Measurements from ENCODE around the gene CREB1. TPM values are rescaled to one million over a fixed set of nuclear protein-coding genes. Genes with fewer than 3 reads are reported as not detected.

Gene CREB1
- total and polyA plus RNA-seq, 9 of the 15 experiments (the other 6 are each of a cell fraction or from before 2014, with no cell fraction given), result 8.9 to 51.3 (median 19.5) TPM

DNA sequence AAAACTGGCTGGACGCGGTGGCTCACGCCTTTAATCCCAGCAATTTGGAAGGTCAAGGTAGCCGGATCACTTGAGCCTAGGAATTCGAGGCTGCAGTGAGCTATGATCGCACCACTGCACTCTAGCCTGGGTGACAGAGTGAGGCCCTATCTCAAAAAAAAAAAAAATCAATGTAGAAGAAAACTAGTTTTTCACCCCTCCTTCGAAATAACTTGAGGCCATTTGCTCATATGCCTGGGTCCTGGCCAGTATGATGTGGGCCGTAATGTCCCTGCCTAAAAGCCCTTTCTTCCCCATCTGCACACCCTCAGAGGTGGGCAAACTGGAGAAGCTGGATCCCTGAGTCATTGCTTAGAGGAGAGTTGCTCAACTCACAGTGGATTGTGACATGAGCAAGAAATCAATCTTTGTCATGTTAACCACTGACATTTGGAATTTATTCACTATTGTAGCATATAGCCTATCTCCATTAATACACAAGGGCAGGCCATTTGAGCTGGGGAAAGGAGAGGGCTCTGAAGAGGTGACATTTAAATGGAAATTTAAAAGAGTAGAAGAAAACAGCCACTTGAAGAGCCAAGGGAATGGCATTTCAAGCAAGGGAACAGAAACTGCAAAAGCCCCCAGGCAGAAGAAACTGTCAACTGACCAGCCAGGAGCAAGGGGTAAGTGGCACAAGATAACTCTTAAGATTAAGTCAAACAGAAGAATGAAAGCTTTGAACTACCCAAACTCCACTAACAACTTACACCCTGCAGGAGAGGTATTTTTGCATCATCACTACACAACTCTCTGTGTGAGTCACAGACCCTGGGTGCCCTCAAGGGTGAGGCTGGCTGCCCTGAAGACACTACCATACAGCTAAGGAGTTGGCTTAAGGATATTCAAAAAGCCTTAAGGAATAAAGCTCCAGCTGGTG lies 103.1 kb downstream of the CREB1 start (continued):
- TF ChIP-seq, protein P1, sequence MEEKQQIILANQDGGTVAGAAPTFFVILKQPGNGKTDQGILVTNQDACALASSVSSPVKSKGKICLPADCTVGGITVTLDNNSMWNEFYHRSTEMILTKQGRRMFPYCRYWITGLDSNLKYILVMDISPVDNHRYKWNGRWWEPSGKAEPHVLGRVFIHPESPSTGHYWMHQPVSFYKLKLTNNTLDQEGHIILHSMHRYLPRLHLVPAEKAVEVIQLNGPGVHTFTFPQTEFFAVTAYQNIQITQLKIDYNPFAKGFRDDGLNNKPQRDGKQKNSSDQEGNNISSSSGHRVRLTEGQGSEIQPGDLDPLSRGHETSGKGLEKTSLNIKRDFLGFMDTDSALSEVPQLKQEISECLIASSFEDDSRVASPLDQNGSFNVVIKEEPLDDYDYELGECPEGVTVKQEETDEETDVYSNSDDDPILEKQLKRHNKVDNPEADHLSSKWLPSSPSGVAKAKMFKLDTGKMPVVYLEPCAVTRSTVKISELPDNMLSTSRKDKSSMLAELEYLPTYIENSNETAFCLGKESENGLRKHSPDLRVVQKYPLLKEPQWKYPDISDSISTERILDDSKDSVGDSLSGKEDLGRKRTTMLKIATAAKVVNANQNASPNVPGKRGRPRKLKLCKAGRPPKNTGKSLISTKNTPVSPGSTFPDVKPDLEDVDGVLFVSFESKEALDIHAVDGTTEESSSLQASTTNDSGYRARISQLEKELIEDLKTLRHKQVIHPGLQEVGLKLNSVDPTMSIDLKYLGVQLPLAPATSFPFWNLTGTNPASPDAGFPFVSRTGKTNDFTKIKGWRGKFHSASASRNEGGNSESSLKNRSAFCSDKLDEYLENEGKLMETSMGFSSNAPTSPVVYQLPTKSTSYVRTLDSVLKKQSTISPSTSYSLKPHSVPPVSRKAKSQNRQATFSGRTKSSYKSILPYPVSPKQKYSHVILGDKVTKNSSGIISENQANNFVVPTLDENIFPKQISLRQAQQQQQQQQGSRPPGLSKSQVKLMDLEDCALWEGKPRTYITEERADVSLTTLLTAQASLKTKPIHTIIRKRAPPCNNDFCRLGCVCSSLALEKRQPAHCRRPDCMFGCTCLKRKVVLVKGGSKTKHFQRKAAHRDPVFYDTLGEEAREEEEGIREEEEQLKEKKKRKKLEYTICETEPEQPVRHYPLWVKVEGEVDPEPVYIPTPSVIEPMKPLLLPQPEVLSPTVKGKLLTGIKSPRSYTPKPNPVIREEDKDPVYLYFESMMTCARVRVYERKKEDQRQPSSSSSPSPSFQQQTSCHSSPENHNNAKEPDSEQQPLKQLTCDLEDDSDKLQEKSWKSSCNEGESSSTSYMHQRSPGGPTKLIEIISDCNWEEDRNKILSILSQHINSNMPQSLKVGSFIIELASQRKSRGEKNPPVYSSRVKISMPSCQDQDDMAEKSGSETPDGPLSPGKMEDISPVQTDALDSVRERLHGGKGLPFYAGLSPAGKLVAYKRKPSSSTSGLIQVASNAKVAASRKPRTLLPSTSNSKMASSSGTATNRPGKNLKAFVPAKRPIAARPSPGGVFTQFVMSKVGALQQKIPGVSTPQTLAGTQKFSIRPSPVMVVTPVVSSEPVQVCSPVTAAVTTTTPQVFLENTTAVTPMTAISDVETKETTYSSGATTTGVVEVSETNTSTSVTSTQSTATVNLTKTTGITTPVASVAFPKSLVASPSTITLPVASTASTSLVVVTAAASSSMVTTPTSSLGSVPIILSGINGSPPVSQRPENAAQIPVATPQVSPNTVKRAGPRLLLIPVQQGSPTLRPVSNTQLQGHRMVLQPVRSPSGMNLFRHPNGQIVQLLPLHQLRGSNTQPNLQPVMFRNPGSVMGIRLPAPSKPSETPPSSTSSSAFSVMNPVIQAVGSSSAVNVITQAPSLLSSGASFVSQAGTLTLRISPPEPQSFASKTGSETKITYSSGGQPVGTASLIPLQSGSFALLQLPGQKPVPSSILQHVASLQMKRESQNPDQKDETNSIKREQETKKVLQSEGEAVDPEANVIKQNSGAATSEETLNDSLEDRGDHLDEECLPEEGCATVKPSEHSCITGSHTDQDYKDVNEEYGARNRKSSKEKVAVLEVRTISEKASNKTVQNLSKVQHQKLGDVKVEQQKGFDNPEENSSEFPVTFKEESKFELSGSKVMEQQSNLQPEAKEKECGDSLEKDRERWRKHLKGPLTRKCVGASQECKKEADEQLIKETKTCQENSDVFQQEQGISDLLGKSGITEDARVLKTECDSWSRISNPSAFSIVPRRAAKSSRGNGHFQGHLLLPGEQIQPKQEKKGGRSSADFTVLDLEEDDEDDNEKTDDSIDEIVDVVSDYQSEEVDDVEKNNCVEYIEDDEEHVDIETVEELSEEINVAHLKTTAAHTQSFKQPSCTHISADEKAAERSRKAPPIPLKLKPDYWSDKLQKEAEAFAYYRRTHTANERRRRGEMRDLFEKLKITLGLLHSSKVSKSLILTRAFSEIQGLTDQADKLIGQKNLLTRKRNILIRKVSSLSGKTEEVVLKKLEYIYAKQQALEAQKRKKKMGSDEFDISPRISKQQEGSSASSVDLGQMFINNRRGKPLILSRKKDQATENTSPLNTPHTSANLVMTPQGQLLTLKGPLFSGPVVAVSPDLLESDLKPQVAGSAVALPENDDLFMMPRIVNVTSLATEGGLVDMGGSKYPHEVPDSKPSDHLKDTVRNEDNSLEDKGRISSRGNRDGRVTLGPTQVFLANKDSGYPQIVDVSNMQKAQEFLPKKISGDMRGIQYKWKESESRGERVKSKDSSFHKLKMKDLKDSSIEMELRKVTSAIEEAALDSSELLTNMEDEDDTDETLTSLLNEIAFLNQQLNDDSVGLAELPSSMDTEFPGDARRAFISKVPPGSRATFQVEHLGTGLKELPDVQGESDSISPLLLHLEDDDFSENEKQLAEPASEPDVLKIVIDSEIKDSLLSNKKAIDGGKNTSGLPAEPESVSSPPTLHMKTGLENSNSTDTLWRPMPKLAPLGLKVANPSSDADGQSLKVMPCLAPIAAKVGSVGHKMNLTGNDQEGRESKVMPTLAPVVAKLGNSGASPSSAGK (IDR thresholded peaks at IDR 0.05), result no peak
- TF ChIP-seq SUPT5H (IDR thresholded peaks at IDR 0.05), result no peak
- no peak for TF ChIP-seq ZNF3 (CRISPR knock-in tag; IDR thresholded peaks at IDR 0.05)
- no peak for TF ChIP-seq SAFB (IDR thresholded peaks at IDR 0.05; ENCODE audit: borderline replicate concordance, low read depth, low read length)
- TF ChIP-seq, protein P2, sequence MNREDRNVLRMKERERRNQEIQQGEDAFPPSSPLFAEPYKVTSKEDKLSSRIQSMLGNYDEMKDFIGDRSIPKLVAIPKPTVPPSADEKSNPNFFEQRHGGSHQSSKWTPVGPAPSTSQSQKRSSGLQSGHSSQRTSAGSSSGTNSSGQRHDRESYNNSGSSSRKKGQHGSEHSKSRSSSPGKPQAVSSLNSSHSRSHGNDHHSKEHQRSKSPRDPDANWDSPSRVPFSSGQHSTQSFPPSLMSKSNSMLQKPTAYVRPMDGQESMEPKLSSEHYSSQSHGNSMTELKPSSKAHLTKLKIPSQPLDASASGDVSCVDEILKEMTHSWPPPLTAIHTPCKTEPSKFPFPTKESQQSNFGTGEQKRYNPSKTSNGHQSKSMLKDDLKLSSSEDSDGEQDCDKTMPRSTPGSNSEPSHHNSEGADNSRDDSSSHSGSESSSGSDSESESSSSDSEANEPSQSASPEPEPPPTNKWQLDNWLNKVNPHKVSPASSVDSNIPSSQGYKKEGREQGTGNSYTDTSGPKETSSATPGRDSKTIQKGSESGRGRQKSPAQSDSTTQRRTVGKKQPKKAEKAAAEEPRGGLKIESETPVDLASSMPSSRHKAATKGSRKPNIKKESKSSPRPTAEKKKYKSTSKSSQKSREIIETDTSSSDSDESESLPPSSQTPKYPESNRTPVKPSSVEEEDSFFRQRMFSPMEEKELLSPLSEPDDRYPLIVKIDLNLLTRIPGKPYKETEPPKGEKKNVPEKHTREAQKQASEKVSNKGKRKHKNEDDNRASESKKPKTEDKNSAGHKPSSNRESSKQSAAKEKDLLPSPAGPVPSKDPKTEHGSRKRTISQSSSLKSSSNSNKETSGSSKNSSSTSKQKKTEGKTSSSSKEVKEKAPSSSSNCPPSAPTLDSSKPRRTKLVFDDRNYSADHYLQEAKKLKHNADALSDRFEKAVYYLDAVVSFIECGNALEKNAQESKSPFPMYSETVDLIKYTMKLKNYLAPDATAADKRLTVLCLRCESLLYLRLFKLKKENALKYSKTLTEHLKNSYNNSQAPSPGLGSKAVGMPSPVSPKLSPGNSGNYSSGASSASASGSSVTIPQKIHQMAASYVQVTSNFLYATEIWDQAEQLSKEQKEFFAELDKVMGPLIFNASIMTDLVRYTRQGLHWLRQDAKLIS (CRISPR knock-in tag; IDR thresholded peaks at IDR 0.05), result no peak
- TF ChIP-seq TEAD1 (CRISPR knock-in tag; IDR thresholded peaks at IDR 0.05), result no peak
- no peak for TF ChIP-seq POLR2AphosphoS2 (IDR thresholded peaks at IDR 0.05; ENCODE audit: low read length)
- no peak for TF ChIP-seq NCOR1 (IDR thresholded peaks at IDR 0.05)
- TF ChIP-seq TAF7 (tag; IDR thresholded peaks at IDR 0.05), result no peak
- TF ChIP-seq, protein P3, sequence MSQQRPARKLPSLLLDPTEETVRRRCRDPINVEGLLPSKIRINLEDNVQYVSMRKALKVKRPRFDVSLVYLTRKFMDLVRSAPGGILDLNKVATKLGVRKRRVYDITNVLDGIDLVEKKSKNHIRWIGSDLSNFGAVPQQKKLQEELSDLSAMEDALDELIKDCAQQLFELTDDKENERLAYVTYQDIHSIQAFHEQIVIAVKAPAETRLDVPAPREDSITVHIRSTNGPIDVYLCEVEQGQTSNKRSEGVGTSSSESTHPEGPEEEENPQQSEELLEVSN (IDR thresholded peaks at IDR 0.05; ENCODE audit: borderline replicate concordance in 1 of 2, extremely low read depth in 1 of 2, insufficient read depth in 1 of 2, insufficient read length in 1 of 2, low read depth in 1 of 2, low read length in 1 of 2, poor library complexity in 1 of 2, severe bottlenecking in 1 of 2), result no peak

All from K562 (cell line).